ENCODE data around the gene UQCR10.

The UQCR10 gene

GRCh38 chr22:29799217-29799680 lies 32.1 kb downstream of the UQCR10 start:
- no peak for DNase-seq

- no peak for DNase-seq
Observed at GRCh38 chr22:29801153-29801552, 34.0 kb downstream of the UQCR10 start.

- DNase-seq = no peak
Observed at GRCh38 chr22:29801796-29802195, 34.6 kb downstream of the UQCR10 start.

- no peak for DNase-seq
Observed at GRCh38 chr22:29803190-29803589, 36.0 kb downstream of the UQCR10 start.

- no peak for DNase-seq
Observed at GRCh38 chr22:29804985-29805384, 37.8 kb downstream of the UQCR10 start.

GRCh38 chr22:29806196-29806595 lies 39.0 kb downstream of the UQCR10 start:
- no peak for DNase-seq

GRCh38 chr22:29810216-29810615 lies 43.0 kb downstream of the UQCR10 start:
- DNase-seq = no peak

GRCh38 chr22:29811377-29811776 lies 44.2 kb downstream of the UQCR10 start:
- DNase-seq = no peak

- DNase-seq = no peak
Observed at GRCh38 chr22:29813126-29813525, 46.0 kb downstream of the UQCR10 start.

- no peak for DNase-seq
Observed at GRCh38 chr22:29813563-29813962, 46.4 kb downstream of the UQCR10 start.

- DNase-seq = no peak
Observed at GRCh38 chr22:29814003-29814402, 46.8 kb downstream of the UQCR10 start.

GRCh38 chr22:29815580-29815979 lies 48.4 kb downstream of the UQCR10 start:
- no peak for DNase-seq

- no peak for DNase-seq
Observed at GRCh38 chr22:29816128-29816527, 49.0 kb downstream of the UQCR10 start.

- DNase-seq = no peak
Observed at GRCh38 chr22:29816539-29816938, 49.4 kb downstream of the UQCR10 start.

- DNase-seq = no peak
Observed at GRCh38 chr22:29816980-29817379, 49.8 kb downstream of the UQCR10 start.

GRCh38 chr22:29817724-29818123 lies 50.6 kb downstream of the UQCR10 start:
- no peak for DNase-seq

GRCh38 chr22:29819501-29819900 lies 52.3 kb downstream of the UQCR10 start:
- no peak for DNase-seq

Data from NCI-H526 treated with DMSO at 0.1 percent for 48 hours (cell line).